Activated CD8-positive, alpha-beta memory T cell treated with anti-CD3 and anti-CD28 coated beads, Interleukin-2, amount 50 U/mL, for 1 hour (primary cell): ENCODE results near the gene NECAB3.
"Not testable (repeated sequence)": the region's sequence is repeated elsewhere in the genome, so short reads cannot be mapped to it uniquely, and the experiment has no call there.

ENCODE experiments used
- DNase-seq: peaks from one replicate; pipeline ENCODE4 v3.0.0-alpha.2; 2020; ENCODE audit errors: extremely low read depth

The NECAB3 gene

DNA sequence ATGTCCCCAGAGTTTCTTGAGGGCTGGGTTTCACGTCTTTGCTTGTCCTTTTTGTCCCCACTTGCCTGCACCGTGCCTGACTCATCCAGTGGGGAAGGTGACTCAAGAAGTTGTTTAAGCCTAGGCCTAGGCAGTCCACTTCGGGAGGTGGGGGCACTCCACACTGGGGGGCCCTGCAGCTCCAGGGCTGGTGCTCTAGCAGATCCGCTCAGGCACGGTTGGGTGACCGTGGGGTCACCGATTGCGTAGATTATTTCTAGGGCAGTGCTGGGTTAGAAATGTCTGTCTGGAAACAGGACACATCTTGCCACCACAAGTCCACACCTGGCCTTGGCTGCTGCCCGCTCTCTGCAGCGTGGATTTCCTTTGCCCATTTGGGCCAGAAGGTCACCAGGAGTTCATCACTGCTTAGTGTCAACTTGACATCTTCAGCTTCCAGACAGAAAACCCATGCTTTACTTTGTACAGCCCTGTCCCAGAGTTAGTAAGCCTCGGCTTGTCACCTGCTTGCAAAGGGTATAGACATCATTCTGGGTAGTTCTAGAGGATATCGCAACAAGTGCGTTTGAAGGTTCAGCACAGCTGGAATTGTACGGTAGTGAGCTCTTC, 25.7 kb downstream of the NECAB3 start:
- DNase-seq: no peak

- DNase-seq: no peak
These were observed 26.4 kb downstream of the NECAB3 start for GRCh38 chr20:33647603-33648395.

DNA sequence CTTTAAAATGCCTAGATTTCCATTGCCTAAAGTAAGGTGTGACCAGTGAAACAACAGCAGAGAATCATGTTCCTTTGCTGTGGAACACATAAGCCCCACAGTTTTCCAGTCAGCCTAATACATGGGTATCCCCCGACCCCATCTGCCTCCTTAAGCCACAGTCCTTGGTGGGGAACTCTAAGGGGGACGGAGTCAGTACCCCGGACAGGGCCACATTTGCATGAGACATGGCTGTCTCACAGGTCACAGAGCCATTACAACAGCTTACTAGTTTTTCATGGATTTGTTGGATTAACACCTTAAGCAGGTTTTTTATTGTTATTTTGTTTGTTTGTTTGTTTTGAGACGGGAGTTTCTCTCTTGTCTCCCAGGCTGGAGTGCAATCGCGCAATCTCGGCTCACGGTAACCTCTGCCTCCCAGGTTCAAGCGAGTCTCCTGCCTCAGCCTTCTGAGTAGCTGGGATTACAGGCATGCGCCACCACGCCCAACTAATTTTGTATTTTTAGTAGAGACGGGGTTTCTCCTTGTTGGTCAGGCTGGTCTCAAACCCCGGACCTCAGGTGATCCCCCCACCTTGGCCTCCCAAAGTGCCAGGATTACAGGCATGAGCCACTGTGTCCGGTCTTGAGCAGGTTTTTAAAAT, 27.1 kb downstream of the NECAB3 start:
- DNase-seq: not testable (repeated sequence)

DNA sequence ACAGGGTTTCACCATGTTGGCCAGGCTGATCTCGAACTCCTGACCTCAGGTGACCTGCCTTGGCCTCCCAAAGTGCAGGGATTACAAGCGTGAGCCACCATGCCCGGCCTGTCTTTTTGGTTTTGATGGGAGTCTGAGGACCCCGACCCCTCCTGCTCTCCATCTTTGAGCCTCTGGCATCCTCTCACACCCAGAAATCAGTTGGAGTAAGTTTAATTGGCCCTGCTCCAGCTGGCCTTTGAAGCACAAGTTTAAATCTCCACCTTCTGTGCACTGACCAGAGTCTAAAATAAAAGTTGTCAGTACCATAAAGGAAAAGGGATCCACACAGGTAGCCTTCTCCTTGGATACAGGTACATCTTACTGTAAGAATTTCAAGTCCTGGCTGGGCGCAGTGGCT, 28.0 kb downstream of the NECAB3 start:
- no peak for DNase-seq

DNA sequence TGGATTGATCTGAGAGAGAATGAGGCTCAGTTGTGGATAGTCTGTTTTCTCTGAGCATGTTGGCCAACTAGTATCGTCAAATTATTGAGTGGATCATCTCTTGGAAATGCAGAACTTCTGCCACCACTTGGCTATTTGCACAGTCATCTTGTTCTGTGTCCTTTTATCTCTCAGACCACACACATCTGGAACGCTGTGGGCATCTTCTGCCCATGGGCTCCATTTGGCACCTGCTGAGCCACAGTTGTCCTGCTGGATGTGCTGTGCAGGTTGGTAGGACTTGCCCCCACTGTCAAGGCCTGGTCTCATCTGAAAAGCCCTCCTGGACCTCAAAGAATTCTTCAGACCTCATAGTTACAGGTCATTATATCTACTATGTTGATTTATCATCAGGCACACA, 28.8 kb downstream of the NECAB3 start:
- DNase-seq: no peak

DNA sequence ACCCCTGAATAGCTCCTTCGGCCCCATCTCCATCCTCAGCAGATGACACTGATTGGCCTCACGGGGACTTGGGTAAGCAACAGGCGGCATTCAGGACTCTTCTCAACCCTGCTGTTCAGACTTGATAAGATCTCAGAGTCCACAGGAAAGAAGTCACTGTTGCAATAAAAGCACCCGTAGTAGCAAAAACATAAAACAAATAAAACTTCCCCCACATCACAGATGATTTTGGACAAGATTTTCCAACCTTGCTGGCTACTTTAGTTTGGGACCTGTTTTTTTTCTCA, 29.2 kb downstream of the NECAB3 start:
- no peak for DNase-seq

DNA sequence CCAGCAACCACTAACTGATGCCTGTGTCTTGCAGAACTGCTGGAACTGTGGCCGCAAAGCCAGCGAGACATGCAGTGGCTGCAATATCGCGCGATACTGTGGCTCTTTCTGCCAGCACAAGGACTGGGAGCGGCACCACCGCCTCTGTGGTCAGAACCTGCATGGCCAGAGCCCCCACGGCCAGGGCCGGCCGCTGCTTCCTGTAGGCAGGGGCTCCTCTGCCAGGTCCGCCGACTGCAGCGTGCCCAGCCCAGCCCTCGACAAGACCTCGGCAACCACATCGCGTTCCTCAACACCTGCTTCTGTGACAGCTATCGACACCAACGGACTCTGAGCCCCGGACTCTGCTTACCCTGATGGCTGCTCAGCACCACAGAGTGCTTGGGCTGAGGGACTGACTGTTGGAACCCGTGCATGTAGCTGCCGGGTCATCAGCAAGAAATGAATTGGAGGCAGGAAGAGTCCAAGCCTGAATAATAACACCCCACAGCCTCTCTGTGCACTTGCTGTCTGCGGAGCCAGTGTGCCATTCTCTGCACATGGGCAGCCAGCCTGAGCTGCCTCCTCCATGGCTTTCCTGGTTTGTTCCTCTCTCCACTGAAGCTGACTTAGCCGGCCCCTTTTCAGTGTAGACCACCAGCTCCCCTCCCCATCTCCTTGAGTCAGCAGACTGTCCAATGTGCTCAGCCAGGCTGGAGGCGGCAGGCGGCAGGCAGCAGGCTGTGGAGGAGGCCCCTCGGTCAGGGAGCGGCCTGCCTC, 29.7 kb downstream of the NECAB3 start:
- no peak for DNase-seq

GRCh38 chr20:33640287-33640686, 33.9 kb downstream of the NECAB3 start:
- DNase-seq: no peak

GRCh38 chr20:33636776-33637175, 37.5 kb downstream of the NECAB3 start:
- no peak for DNase-seq

GRCh38 chr20:33635341-33635740, 38.9 kb downstream of the NECAB3 start:
- DNase-seq: no peak

DNA sequence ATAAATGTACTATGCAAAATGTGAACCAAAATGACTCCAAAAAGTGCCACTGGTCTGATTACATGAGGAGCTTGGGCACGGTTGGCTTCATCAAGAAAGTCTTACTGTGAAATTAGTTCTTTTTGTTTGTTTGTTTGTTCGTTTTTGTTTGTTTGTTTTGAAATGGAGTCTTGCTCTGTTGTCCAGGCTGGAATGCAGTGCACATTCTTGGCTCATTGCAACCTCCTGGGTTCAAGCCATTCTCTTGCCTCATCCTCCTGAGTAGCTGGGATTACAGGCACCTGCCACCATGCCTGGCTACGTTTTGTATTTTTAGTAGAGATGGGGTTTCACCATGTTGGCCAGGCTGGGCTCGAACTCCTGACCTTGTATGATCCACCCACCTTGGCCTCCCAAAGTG, 42.3 kb downstream of the NECAB3 start:
- not testable (repeated sequence) for DNase-seq

DNA sequence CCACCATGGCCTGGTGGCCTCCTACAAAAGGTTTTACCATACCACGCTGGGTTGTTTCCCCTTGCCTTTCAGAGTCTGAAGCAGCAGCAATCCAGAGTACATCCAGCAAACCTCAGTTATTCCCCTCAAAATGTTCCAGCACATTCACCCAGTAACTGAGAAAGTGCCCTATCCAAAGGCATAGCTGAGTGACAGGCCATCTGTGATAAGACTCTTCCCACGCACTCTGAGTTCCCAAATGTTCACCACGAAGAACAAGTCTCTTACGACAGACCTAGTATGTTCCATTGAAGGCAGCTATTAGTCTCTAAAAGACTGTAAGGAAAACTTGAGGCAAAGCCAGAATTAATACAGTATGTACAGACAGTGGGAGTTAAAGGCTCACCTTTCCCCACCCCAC, 43.7 kb downstream of the NECAB3 start:
- DNase-seq: no peak

- DNase-seq: no peak
These were observed 44.2 kb downstream of the NECAB3 start for GRCh38 chr20:33629979-33630378.

- DNase-seq: no peak
These were observed 44.7 kb downstream of the NECAB3 start for GRCh38 chr20:33629533-33629932.

- DNase-seq: no peak
These were observed 46.5 kb downstream of the NECAB3 start for GRCh38 chr20:33627577-33628216.

- no peak for DNase-seq
These were observed 48.0 kb downstream of the NECAB3 start for GRCh38 chr20:33626190-33626589.

DNA sequence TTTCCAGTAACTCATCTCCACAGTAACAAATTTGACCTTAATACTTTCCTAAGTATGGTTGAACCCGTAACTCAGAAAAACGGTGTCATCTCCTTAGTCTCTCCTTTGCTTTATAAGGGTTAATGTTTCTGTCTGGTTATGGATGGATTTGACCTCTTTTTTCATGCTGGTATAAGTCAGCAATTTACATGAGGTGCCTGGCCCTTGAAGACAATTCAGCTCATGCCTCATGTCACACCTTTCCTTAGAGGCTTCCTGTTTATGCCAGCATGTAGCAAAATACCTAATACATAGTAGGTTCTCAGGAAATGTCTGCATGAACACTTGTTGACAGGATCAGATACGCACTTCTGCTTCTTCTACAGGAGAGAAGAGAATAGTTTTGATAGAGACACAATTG, 49.8 kb downstream of the NECAB3 start:
- DNase-seq: no peak

DNA sequence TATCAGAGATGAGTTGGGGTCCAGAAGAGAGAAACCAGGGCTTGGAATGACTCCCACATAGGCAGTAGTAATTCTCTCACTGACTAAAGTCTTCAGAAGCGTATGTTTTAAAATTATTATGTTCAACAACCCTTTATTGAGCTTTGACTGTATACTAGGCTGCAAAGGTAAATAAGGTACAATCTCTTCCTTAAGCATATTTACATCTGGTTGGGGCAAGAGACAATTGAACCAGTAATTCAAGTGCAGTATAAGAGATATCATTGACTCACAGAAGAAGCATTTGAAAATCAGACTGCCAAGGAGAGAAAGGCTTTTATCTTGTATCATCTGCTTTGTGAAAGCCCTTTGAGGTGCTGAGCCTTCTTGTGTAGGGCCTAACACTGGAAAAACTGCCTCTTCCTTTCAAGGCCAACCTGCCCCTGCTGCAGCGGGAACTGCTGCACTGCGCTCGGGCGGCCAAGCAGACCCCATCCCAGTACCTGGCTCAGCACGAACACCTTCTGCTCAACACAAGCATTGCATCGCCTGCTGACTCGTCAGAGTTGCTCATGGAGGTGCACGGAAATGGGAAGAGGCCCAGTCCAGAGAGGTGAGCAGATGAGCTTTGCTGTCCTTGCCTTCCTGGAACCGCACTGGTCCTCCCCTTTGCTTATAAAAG, 51.4 kb downstream of the NECAB3 start:
- no peak for DNase-seq

- no peak for DNase-seq
These were observed 52.4 kb downstream of the NECAB3 start for GRCh38 chr20:33621717-33622400.

- DNase-seq: no peak
These were observed 62.2 kb downstream of the NECAB3 start for GRCh38 chr20:33612001-33612400.

DNA sequence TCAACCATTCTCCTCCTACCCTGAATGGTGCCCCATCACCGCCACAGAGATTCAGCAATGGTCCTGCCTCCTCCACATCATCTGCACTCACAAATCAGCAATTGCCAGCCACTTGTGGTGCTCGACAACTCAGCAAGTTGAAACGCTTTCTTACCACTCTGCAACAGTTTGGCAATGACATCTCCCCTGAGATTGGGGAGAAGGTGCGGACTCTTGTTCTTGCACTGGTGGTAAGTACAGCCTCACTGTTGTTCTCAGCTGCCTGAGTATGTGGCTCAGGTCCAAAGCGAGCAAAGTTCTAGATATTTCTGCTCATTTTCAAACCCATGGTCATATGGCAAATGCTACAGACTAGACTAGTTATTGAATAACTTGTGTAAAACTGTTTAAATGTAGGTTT, 63.1 kb downstream of the NECAB3 start:
- DNase-seq: no peak
